ENCODE data around the gene ENTPD6. TPM values are rescaled to one million over a fixed set of nuclear protein-coding genes. Genes with fewer than 3 reads are reported as not detected.

The ENTPD6 gene
- total RNA-seq, 1 donor from 2014 or later: 73.4 TPM

GRCh38 chr20:25273541-25274358 lies 78.2 kb downstream of the ENTPD6 start:
- H3K4me1 Mint-ChIP-seq: peaks cover 6% of the 10 kb centered on the region
- no peaks in the 10 kb centered on the region for H3K27me3 Mint-ChIP-seq (ENCODE audit: low read depth)
- no peak for TF ChIP-seq CTCF (conservative IDR thresholded peaks at IDR 0.05)
- H3K36me3 Mint-ChIP-seq (ENCODE audit: low read depth): peaks cover 15% of the 10 kb centered on the region
- no peak overlapping the region for H3K27ac Mint-ChIP-seq (ENCODE audit: unreplicated experiment)
- H3K4me3 Mint-ChIP-seq: no peak overlapping the region
- no peaks in the 10 kb centered on the region for H3K9me3 Mint-ChIP-seq
- no peak for DNase-seq (ENCODE audit: low read depth, low spot score)

- H3K27ac Mint-ChIP-seq (ENCODE audit: unreplicated experiment): no peak overlapping the region
- TF ChIP-seq CTCF (conservative IDR thresholded peaks at IDR 0.05): no peak
Observed at GRCh38 chr20:25274481-25274880, 79.0 kb downstream of the ENTPD6 start.

GRCh38 chr20:25274891-25275812 lies 79.6 kb downstream of the ENTPD6 start:
- DNase-seq (ENCODE audit: low read depth, low spot score): no peak
- no peak for TF ChIP-seq CTCF (conservative IDR thresholded peaks at IDR 0.05)
- no peaks in the 10 kb centered on the region for H3K9me3 Mint-ChIP-seq
- peak overlapping the region; percentile 90 for H3K27ac Mint-ChIP-seq (ENCODE audit: unreplicated experiment)
- H3K27me3 Mint-ChIP-seq (ENCODE audit: low read depth): no peaks in the 10 kb centered on the region
- peaks cover 3% of the 10 kb centered on the region for H3K36me3 Mint-ChIP-seq (ENCODE audit: low read depth)
- no peak overlapping the region for H3K4me3 Mint-ChIP-seq
- H3K4me1 Mint-ChIP-seq: no peaks in the 10 kb centered on the region

More at GRCh38 chr20:25274481-25274880, 79.0 kb downstream of the ENTPD6 start:
- DNase-seq (ENCODE audit: low read depth, low spot score): no peak
- no peaks in the 10 kb centered on the region for H3K27me3 Mint-ChIP-seq (ENCODE audit: low read depth)
- H3K4me3 Mint-ChIP-seq: no peak overlapping the region
- H3K4me1 Mint-ChIP-seq: no peaks in the 10 kb centered on the region
- H3K9me3 Mint-ChIP-seq: no peaks in the 10 kb centered on the region
- peaks cover 8% of the 10 kb centered on the region for H3K36me3 Mint-ChIP-seq (ENCODE audit: low read depth)

GRCh38 chr20:25275813-25276532 lies 80.5 kb downstream of the ENTPD6 start:
- Mint-ChIP-seq H3K4me3 (no peak overlapping the region), H3K9me3 (no peaks in the 10 kb centered on the region), H3K36me3 (ENCODE audit: low read depth) (peaks cover 3% of the 10 kb centered on the region), H3K4me1 (no peaks in the 10 kb centered on the region), H3K27me3 (ENCODE audit: low read depth) (no peaks in the 10 kb centered on the region), H3K27ac (ENCODE audit: unreplicated experiment) (peak overlapping the region; percentile 90)
- TF ChIP-seq CTCF (conservative IDR thresholded peaks at IDR 0.05): no peak
- no peak for DNase-seq (ENCODE audit: low read depth, low spot score)

Other genes starting within 250 kb of the ENTPD6 start
- not detected in 2 replicates for gene CST7, start 246.4 kb upstream of the ENTPD6 start, total RNA-seq
- gene APMAP, start 203.0 kb upstream of the ENTPD6 start, total RNA-seq: 85.0 and 88.6 TPM in 2 replicates
- 13.1 and 14.0 TPM in 2 replicates for gene ACSS1, start 137.6 kb upstream of the ENTPD6 start, total RNA-seq
- gene VSX1, start 113.6 kb upstream of the ENTPD6 start, total RNA-seq: 3.8 and 4.2 TPM in 2 replicates
- gene PYGB, start 52.4 kb downstream of the ENTPD6 start, total RNA-seq: 71.1 and 77.1 TPM in 2 replicates
- gene ABHD12, start 195.1 kb downstream of the ENTPD6 start, total RNA-seq: 51.3 and 51.6 TPM in 2 replicates
- gene GINS1, start 212.0 kb downstream of the ENTPD6 start, total RNA-seq: 53.9 and 56.5 TPM in 2 replicates